OCI-LY7 (cell line): ENCODE measurements around the gene ZNF774. TPM values are rescaled to one million over a fixed set of nuclear protein-coding genes. Genes with fewer than 3 reads are reported as not detected.
"Not testable (repeated sequence)": the region's sequence is repeated elsewhere in the genome, so short reads cannot be mapped to it uniquely, and the experiment has no call there.

ENCODE experiments used
- BruUV-seq: library from RNA; stranded (reverse); fragments of 400-500 nt; replicated peaks from 2 replicates; lab custom pipeline; 2021; lab: Mats Ljungman, UMichigan
- CTCF ChIA-PET: fragments of 300-600 bp; sonication (Branson Sonifier 250); formaldehyde crosslinking; loops from one replicate; lab custom pipeline; 2022; ENCODE audit warnings: antibody characterized with exemption; ENCODE audit not compliant: unreplicated experiment; lab: Charles Lee
- POLR2A ChIA-PET: fragments of 300-600 bp; sonication (Branson Sonifier 250); formaldehyde crosslinking; loops from one replicate; lab custom pipeline; 2022; ENCODE audit warnings: antibody characterized with exemption; lab: Charles Lee
- DNase-seq: peaks from one replicate; pipeline ENCODE4 v3.0.0-alpha.2; 2015; ENCODE audit warnings: low spot score
- H2AFZ ChIP-seq: fragments of 200-600 bp; sonication (generic), shearing (Covaris generic); 2 replicates; pipeline ENCODE4 v1.6.1; 2014; ENCODE audit warnings: mild to moderate bottlenecking, antibody characterized with exemption, low read length, moderate library complexity
- H3K27ac ChIP-seq: fragments of 200-600 bp; sonication (generic); 2 replicates; pipeline ENCODE4 v1.5.1; 2014; ENCODE audit warnings: mixed run types, low read depth, mild to moderate bottlenecking, moderate library complexity, low read length, inconsistent platforms; ENCODE audit not compliant: poor library complexity, severe bottlenecking
- H3K36me3 ChIP-seq: fragments of 200-600 bp; sonication (generic); 2 replicates; pipeline ENCODE4 v1.6.1; 2014; ENCODE audit warnings: mild to moderate bottlenecking, antibody characterized with exemption, low read length, moderate library complexity, mixed read lengths; ENCODE audit not compliant: insufficient read depth
- H3K4me1 ChIP-seq: fragments of 200-600 bp; sonication (generic); 2 replicates; pipeline ENCODE4 v1.5.1; 2014; ENCODE audit warnings: mild to moderate bottlenecking, low read length; ENCODE audit not compliant: insufficient read depth, poor library complexity, severe bottlenecking
- H3K4me2 ChIP-seq: fragments of 200-600 bp; sonication (generic); 2 replicates; pipeline ENCODE4 v1.6.1; 2014; ENCODE audit warnings: mild to moderate bottlenecking, low read length
- H3K4me3 ChIP-seq: fragments of 200-600 bp; sonication (generic); 2 replicates; pipeline ENCODE4 v1.5.1; 2014; ENCODE audit warnings: mild to moderate bottlenecking, low read depth, low read length; ENCODE audit not compliant: poor library complexity, severe bottlenecking
- H3K79me2 ChIP-seq: fragments of 200-600 bp; sonication (generic); 2 replicates; pipeline ENCODE4 v1.6.1; 2016; ENCODE audit warnings: low read depth, mild to moderate bottlenecking, low read length, moderate library complexity, mixed read lengths; ENCODE audit not compliant: insufficient read depth
- H3K9me2 ChIP-seq: fragments of 200-600 bp; sonication (generic); 2 replicates; pipeline ENCODE4 v1.6.1; 2016; ENCODE audit warnings: mild to moderate bottlenecking, low read length, mixed read lengths; ENCODE audit not compliant: insufficient read depth
- H3K9me3 ChIP-seq: fragments of 200-600 bp; sonication (generic); 2 replicates; pipeline ENCODE4 v1.6.1; 2014; ENCODE audit warnings: mild to moderate bottlenecking, mixed run types, low read length, mixed read lengths
- H4K20me1 ChIP-seq: fragments of 200-600 bp; sonication (generic); 2 replicates; pipeline ENCODE4 v1.6.1; 2014; ENCODE audit warnings: mild to moderate bottlenecking, antibody characterized with exemption, low read length, moderate library complexity, mixed read lengths; ENCODE audit not compliant: insufficient read depth
- CTCF ChIP-seq: fragments of 200-600 bp; sonication (generic); conservative IDR thresholded peaks from 2 replicates; pipeline ENCODE4 v1.5.1; 2014; ENCODE audit warnings: mild to moderate bottlenecking, antibody characterized with exemption, low read length, moderate library complexity, mixed read lengths
- EZH2phosphoT487 ChIP-seq: fragments of 200-600 bp; sonication (generic); IDR thresholded peaks from 2 replicates; pipeline ENCODE4 v1.6.1; 2018; ENCODE audit warnings: low read depth, borderline replicate concordance, mild to moderate bottlenecking, mixed run types, antibody characterized with exemption, low read length, moderate library complexity, mixed read lengths
- intact Hi-C: fragments of 100-400 bp; cut with micrococcal nuclease; formaldehyde crosslinking; loops from one replicate; pipeline ENCODE4 v1.10.0; 2022; ENCODE audit not compliant: unreplicated experiment
- total RNA-seq, 2 experiments: library from RNA; depleted of rRNA in 1 of 2; stranded (reverse); fragments of >200 nt in 1 of 2; shearing (Covaris generic) in 1 of 2; gene quantifications; 2 replicates each; pipeline ENCODE4 v1.2.3, GENCODE V29; 2014 to 2022

Gene ZNF774
- total RNA-seq, 2 experiments from 2014 or later: 1.2 to 1.6 TPM

- H3K27ac ChIP-seq: no peak overlapping the region
- no peak overlapping the region for H3K4me3 ChIP-seq
- no peaks in the 10 kb centered on the region for H3K9me2 ChIP-seq
- POLR2A ChIA-PET: interaction anchor here (0.6 to 1.6 kb wide), 4 partner anchors 15 to 19 kb away, joined by 3 to 10 read pairs (median 3); partner anchors contain the start of gene IQGAP1
- H3K79me2 ChIP-seq: peaks cover 79% of the 10 kb centered on the region
- TF ChIP-seq CTCF (no peak), EZH2phosphoT487 (no peak)
- H3K36me3 ChIP-seq: peaks cover 19% of the 10 kb centered on the region
- BruUV-seq: no TSS peak
- intact Hi-C loops: loop anchor here (10.0 kb wide), 1 partner anchor 617 kb away; the partner anchor contains the start of gene VPS33B
- H3K4me1 ChIP-seq: peaks cover 9% of the 10 kb centered on the region
- DNase-seq: no peak
- H2AFZ ChIP-seq: no peak overlapping the region
- H4K20me1 ChIP-seq: 0 out of 2 replicates have a peak, but pooled peaks cover 14% of the 10 kb centered on the region
- no peak overlapping the region for H3K4me2 ChIP-seq
- CTCF ChIA-PET: interaction anchor here (0.6 kb wide), 1 partner anchor 214 kb away, joined by 3 read pairs; no protein-coding TSS in a partner anchor
- H3K9me3 ChIP-seq: no peaks in the 10 kb centered on the region
Observed at GRCh38 chr15:90407336-90407735, 55.3 kb downstream of the ZNF774 start.

- DNase-seq: no peak
- Histone ChIP-seq H3K4me1 (peaks cover 13% of the 10 kb centered on the region), H3K36me3 (peaks cover 19% of the 10 kb centered on the region), H3K27ac (no peak overlapping the region), H4K20me1 (0 out of 2 replicates have a peak, but pooled peaks cover 17% of the 10 kb centered on the region), H3K4me2 (no peak overlapping the region), H3K4me3 (no peak overlapping the region), H2AFZ (no peak overlapping the region), H3K9me3 (no peaks in the 10 kb centered on the region), H3K79me2 (peaks cover 76% of the 10 kb centered on the region), H3K9me2 (no peaks in the 10 kb centered on the region)
- POLR2A ChIA-PET: interaction anchor here (0.6 to 1.6 kb wide), 4 partner anchors 14 to 20 kb away, joined by 3 to 10 read pairs (median 3); partner anchors contain the start of gene IQGAP1
- no peak for TF ChIP-seq CTCF
- intact Hi-C loops: loop anchor here (10.0 kb wide), 1 partner anchor 617 kb away; the partner anchor contains the start of gene VPS33B
- CTCF ChIA-PET: interaction anchor here (0.6 kb wide), 1 partner anchor 213 kb away, joined by 3 read pairs; no protein-coding TSS in a partner anchor
- no TSS peak for BruUV-seq
Observed at GRCh38 chr15:90407871-90408317, 55.8 kb downstream of the ZNF774 start.

- BruUV-seq: no TSS peak
- no peak for TF ChIP-seq EZH2phosphoT487
- no peak for TF ChIP-seq CTCF
- Histone ChIP-seq H3K79me2 (peaks cover 74% of the 10 kb centered on the region), H3K9me3 (no peaks in the 10 kb centered on the region), H4K20me1 (0 out of 2 replicates have a peak, but pooled peaks cover 17% of the 10 kb centered on the region), H3K9me2 (no peaks in the 10 kb centered on the region), H3K36me3 (peaks cover 17% of the 10 kb centered on the region), H3K4me1 (peaks cover 16% of the 10 kb centered on the region), H3K4me3 (no peak overlapping the region), H3K27ac (no peak overlapping the region), H3K4me2 (no peak overlapping the region), H2AFZ (no peak overlapping the region)
- ChIA-PET CTCF (no interaction called here), POLR2A (interaction anchor here (1.2 kb wide), 1 partner anchor 13 kb away, joined by 3 read pairs; no protein-coding TSS in a partner anchor)
- DNase-seq: no peak
- intact Hi-C loops: loop anchor here (10.0 kb wide), 1 partner anchor 616 kb away; the partner anchor contains the start of gene VPS33B
Observed at GRCh38 chr15:90408657-90409056, 56.6 kb downstream of the ZNF774 start.

DNA sequence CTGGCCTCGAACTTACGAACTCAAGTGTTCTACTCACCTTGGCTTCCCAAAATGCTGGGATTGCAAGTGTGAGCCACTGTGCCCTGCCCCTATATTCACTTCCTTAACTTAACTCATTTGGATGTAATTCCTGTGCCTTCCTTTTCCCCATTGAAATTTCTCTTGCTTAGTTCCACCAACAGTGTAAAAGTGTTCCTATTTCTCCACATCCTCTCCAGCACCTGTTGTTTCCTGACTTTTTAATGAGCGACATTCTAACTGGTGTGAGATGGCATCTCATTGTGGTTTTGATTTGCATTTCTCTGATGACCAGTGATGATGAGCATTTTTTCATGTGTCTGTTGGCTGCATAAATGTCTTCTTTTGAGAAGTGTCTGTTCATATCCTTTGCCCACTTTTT lies 57.5 kb downstream of the ZNF774 start:
- H3K27ac ChIP-seq, CTCF ChIA-PET, BruUV-seq, H3K9me2 ChIP-seq, H3K4me3 ChIP-seq, DNase-seq, H3K4me2 ChIP-seq, H3K9me3 ChIP-seq, H2AFZ ChIP-seq: not testable (repeated sequence)
- Histone ChIP-seq H3K36me3 (peaks cover 13% of the 10 kb centered on the region), H4K20me1 (0 out of 2 replicates have a peak, but pooled peaks cover 17% of the 10 kb centered on the region), H3K79me2 (peaks cover 65% of the 10 kb centered on the region), H3K4me1 (peaks cover 16% of the 10 kb centered on the region)
- POLR2A ChIA-PET: interaction anchor here (0.7 to 1.2 kb wide), 3 partner anchors 12 to 99 kb away, joined by 3 to 8 read pairs (median 6); no protein-coding TSS in a partner anchor
- intact Hi-C loops: loop anchor here (10.0 kb wide), 1 partner anchor 615 kb away; the partner anchor contains the start of gene VPS33B
